MG63 (cell line): ENCODE measurements around the gene CTAGE1. TPM values are rescaled to one million over a fixed set of nuclear protein-coding genes. Genes with fewer than 3 reads are reported as not detected.
"Not testable (repeated sequence)": the region's sequence is repeated elsewhere in the genome, so short reads cannot be mapped to it uniquely, and the experiment has no call there.

Source experiments
- DNase-seq: peaks from one replicate; pipeline ENCODE4 v3.0.0-alpha.2; 2020
- H3K27me3 ChIP-seq: fragments of 250-450 bp; sonication (Bioruptor Pico); 2 replicates; pipeline ENCODE4 v1.5.1; 2020; ENCODE audit warnings: mild to moderate bottlenecking, moderate library complexity
- H3K36me3 ChIP-seq: fragments of 250-450 bp; sonication (Bioruptor Pico); 2 replicates; pipeline ENCODE4 v1.5.1; 2020; ENCODE audit warnings: mild to moderate bottlenecking, moderate library complexity
- H3K4me3 ChIP-seq: fragments of 250-450 bp; sonication (Bioruptor Pico); 2 replicates; pipeline ENCODE4 v1.5.1; 2020; ENCODE audit warnings: mild to moderate bottlenecking, moderate library complexity
- H3K9me3 ChIP-seq: fragments of 250-450 bp; sonication (Bioruptor Pico); 2 replicates; pipeline ENCODE4 v1.5.1; 2020; ENCODE audit warnings: mild to moderate bottlenecking, moderate library complexity
- total RNA-seq: library from RNA; depleted of rRNA; stranded (reverse); fragments of >200 nt; shearing (Covaris generic); gene quantifications from 2 replicates; pipeline ENCODE4 v1.2.3, GENCODE V29; 2014; ENCODE audit warnings: low replicate concordance

CTAGE1 gene
- total RNA-seq, 1 experiment from 2014 or later = not detected

DNA sequence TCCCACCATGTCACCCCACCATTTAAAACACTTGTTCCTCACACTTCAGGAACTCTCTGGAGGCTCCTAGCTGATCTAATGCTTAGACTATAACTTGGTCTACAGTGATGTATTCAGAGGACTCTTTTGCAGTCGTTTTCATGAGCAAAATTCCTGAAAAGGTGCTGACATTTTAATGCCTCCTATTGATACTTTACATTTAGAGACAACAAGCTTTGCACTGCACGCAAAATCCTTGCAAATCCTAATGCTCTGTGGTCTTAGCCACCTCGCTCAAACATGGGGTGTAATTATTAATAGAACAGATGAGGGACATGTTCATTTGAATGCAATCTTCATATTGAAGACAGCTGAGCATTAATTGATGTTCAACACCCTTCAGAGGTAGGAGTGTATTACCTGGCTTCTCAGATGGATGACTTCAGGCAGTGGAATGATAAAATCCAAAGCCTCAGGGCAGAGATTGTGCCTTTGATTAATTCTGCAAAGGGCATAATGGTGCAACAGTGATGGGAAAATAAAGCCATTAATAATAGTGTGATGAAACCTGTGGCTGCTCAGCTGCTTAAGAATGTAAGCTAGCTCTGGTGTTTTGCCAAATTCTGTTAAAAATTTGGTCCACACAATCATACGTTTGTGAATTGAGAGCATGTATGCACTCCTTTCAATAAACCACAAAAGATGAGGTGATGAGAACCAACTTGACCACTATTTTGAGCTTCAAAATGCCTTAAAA lies 5.4 kb downstream of the CTAGE1 start:
- Histone ChIP-seq H3K36me3 (no peaks in the 10 kb centered on the region), H3K4me3 (no peak overlapping the region), H3K27me3 (no peaks in the 10 kb centered on the region), H3K9me3 (no peaks in the 10 kb centered on the region)
- no peak for DNase-seq

DNA sequence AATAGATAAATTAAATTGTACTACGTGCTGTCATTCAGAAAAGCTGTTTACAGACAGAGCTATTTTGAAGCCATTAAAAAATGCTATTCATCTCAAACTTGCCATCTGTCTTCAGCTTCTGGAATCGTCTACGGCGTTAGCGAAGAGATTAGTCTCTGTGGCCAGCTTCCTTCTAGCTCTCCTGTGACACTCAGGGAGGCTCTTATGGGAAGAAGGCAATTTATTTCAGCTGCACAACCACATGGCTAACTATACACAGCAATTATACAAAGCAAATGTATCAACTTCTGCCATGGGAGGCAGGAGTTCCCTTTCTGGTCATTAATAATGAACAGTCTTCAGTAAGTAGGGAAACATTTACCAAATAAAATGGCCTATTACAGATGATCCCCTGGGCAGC lies 6.3 kb downstream of the CTAGE1 start:
- no peaks in the 10 kb centered on the region for H3K27me3 ChIP-seq
- no peaks in the 10 kb centered on the region for H3K9me3 ChIP-seq
- H3K4me3 ChIP-seq = no peak overlapping the region
- DNase-seq = no peak
- no peaks in the 10 kb centered on the region for H3K36me3 ChIP-seq

DNA sequence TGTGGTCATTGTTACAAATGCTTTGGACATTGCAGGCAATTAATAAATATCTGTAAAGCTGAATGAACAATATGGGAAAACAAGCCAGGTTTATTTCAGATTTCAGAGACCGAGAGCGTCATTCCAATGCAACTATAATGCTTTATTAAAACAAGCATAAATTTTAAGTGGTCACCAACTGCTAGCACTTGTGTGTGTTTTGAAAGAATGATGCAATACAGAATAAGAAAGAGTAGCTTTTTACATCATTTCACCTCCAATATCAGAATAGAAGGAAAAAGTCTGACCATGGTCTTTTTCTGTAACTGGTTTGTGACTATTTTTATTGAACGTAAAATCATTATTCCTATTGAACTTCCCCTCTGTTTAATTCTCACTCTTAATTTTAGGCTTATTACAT lies 7.6 kb downstream of the CTAGE1 start:
- no peaks in the 10 kb centered on the region for H3K27me3 ChIP-seq
- H3K9me3 ChIP-seq = peaks cover 6% of the 10 kb centered on the region
- DNase-seq = no peak
- no peak overlapping the region for H3K4me3 ChIP-seq
- H3K36me3 ChIP-seq = no peaks in the 10 kb centered on the region

DNA sequence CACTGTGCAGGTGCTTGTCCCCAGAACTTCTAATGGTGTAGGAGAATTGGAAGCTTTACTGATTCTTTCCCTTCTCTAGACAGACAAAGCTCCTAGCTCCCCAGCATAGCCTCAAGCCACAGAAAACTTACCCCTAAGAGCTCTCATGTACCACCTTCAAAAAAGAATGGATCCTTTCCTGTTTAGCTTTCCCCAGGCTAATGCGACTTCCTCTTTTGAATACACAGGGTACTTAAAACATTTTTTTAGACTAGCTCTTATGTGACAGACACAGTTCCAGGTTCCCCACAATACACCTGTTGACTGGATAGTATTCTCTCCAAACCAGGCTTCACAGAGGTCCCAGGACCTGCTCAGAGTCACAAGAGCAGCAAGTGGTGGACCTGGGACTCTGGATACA lies 8.3 kb downstream of the CTAGE1 start:
- Histone ChIP-seq H3K9me3 (peaks cover 11% of the 10 kb centered on the region), H3K4me3 (no peak overlapping the region), H3K27me3 (no peaks in the 10 kb centered on the region), H3K36me3 (no peaks in the 10 kb centered on the region)
- no peak for DNase-seq

DNA sequence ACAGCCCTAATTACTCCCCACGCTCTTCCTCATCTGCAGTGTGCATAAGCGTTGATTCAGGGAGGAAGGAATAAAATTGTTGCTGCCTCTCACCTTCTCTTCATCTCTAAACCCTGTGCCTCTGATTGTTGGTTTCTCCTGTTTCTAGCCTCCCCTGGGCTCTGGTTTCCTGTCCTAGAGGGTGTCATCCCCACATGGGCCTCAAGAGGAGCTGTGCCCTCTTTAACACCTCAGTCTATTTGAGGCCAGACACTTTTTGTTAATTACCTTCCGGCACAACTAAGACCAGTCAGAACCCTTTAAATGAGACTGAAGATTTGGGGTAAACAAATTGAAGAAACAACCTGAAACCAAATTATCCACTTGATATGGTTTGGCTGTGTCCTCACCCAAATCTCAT lies 9.7 kb downstream of the CTAGE1 start:
- H3K4me3 ChIP-seq = no peak overlapping the region
- H3K27me3 ChIP-seq = no peaks in the 10 kb centered on the region
- DNase-seq = no peak
- peaks cover 12% of the 10 kb centered on the region for H3K9me3 ChIP-seq
- H3K36me3 ChIP-seq = no peaks in the 10 kb centered on the region

DNA sequence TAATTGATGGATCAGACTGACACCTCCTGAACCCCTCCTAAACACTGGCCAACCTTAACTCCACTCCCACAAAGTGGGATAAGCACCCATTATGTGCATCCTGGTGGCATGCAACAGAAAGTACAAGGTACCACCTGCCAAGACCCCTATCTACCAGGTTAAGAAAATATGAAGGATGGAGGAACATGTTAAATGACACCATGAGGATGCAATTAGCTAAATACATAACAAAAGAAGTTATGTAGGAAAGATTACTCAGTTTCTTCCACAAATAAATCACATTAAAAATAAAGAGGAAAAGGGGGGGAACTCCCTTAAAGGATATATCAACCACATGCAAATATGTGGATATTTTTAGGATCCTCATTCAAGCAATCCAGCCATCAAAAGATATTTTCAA lies 12.6 kb downstream of the CTAGE1 start:
- Histone ChIP-seq H3K36me3 (no peaks in the 10 kb centered on the region), H3K4me3 (no peak overlapping the region), H3K27me3 (no peaks in the 10 kb centered on the region), H3K9me3 (peaks cover 12% of the 10 kb centered on the region)
- no peak for DNase-seq

DNA sequence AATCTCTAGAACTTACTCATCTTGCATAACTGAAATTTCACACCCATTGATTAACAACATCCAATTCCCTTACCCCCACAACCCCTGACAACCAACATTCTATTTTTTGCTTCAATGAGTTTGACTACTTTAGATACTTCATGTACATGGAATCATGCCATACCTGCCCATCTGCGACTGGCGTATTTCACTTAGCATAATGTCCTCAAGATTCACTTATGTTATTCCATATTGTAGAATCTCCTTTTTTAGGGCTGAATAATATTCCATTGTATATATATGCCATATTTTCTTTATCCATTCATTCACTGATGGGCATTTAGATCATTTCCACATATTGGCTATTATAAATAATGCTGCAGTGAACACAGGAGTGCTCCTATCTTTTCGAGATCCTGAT lies 13.8 kb downstream of the CTAGE1 start:
- Histone ChIP-seq H3K36me3 (no peaks in the 10 kb centered on the region), H3K4me3 (no peak overlapping the region), H3K27me3 (no peaks in the 10 kb centered on the region), H3K9me3 (peaks cover 12% of the 10 kb centered on the region)
- no peak for DNase-seq

DNA sequence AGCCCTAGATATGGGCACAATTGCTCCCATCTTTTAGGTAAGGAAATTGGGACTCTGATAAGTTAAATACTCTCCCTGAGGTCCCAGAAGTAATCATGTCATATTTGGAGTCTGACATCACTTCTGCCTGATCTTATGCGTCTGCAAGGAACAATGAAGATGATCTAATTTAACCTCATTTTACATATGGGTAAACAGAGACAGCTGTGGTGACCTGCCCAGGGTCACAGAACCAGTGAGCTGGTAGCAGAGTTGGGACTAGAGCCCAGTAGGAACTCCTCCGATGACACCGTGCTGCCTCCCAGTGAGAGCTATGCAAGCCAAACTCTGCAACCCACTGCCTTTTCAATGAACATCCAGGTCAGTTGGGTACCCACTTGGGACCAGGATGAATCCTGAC lies 17.8 kb downstream of the CTAGE1 start:
- Histone ChIP-seq H3K9me3 (peaks cover 4% of the 10 kb centered on the region), H3K36me3 (no peaks in the 10 kb centered on the region), H3K27me3 (no peaks in the 10 kb centered on the region), H3K4me3 (no peak overlapping the region)
- DNase-seq = peak; percentile 27

DNA sequence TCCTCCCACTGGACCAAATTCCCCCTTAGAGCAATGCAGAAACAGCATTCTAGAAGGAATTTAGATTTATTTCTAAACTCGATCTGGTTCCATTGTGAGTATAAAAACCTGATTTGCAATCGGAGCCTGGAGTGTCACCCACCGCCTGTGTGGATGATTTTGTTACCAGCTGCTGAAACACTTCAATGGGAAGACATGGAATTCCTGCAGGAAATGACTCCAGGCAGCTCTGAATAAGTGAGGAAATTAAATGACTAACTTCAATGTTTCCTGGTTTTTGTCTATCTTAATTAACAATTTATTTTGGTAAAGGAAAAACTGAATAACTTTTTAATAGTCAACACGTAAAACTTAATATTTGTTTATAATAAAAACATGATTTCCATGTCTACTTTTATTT lies 19.3 kb downstream of the CTAGE1 start:
- no peak overlapping the region for H3K4me3 ChIP-seq
- no peaks in the 10 kb centered on the region for H3K9me3 ChIP-seq
- H3K27me3 ChIP-seq = no peaks in the 10 kb centered on the region
- DNase-seq = no peak
- H3K36me3 ChIP-seq = no peaks in the 10 kb centered on the region

DNA sequence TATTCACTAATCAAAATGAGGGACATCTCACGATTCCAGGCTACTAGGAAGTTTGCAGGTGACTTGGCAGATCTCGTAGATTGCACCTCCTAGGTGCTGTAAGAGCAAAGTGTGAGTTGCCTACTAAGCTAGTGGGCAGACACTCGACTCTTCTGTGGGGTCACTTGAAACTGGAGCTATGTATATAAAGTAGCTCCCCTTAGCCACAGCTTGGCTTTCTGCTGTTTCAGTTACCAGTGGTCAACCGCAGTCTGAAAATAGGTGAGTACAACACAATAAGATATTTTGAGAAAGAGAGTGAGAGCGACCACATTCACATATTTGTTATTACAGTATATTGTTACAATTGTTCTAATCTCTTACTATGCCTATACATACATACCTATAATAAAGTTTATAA lies 23.3 kb downstream of the CTAGE1 start:
- H3K9me3 ChIP-seq = no peaks in the 10 kb centered on the region
- H3K27me3 ChIP-seq = no peaks in the 10 kb centered on the region
- H3K36me3 ChIP-seq = no peaks in the 10 kb centered on the region
- DNase-seq = no peak
- H3K4me3 ChIP-seq = no peak overlapping the region

DNA sequence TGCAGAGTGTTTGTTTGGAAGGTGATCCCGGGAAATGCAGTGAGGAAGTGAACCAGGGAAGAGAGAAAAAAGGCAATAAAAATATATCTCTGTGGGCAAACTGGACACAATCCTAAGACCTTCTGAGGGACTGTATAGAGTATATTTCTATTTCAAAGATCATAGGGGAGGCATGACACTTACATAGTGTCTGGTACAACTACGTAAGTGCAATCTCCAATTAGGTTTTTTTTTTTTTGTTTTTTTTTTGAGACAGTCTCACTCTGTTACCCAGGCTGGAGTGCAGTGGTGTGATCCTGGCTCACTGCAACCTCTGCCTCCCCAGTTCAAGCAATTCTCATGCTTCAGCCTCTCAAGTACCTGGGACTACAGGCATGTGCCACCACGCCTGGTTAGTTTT lies 24.6 kb downstream of the CTAGE1 start:
- not testable (repeated sequence) for DNase-seq, H3K27me3 ChIP-seq, H3K36me3 ChIP-seq, H3K4me3 ChIP-seq, H3K9me3 ChIP-seq

DNA sequence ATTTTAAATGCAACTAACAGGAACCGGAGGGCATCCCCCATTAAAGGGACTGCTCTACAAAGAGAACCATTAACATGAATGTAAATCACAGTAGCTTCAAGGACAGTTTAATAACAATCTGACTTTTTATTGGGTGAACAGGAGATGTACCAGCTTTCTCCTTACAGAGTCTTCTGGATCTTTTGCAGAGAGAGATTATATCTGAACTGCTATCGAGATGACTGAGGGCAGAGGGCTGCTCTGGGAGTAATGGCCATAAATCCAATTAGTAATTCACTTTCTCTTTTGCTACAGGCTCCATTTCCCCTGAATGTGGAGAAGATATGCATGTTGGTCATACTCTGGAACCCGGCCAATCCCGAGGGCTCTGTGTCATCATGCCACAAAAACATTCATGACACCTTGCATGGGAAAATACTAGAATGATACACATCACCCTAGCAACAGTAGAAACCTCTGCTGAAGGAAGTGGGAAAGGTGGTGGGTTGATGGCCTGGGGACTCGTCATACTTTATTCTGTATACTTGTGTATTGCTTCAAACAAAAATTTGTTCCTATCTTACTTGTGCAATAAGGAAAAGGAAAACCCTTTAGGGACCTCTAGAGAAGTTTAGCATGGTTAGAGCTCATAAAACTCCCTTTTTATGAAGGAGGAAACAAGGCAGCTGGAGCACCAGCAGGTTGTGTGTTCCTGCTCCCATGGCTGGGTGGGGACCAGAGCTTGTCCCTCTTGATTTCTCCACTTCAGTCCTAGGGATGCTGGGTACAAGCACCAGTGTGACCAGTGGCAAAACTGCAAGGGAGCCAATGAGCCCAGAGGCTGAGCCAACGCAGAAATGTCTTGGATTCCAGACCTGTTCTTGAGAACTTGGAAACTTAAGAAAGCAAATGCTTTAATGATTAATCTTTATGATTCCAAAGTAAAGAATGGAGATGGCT lies 26.0 kb downstream of the CTAGE1 start:
- DNase-seq = peak; percentile 72
- Histone ChIP-seq H3K4me3 (no peak overlapping the region), H3K36me3 (no peaks in the 10 kb centered on the region), H3K9me3 (peaks cover 2% of the 10 kb centered on the region; the same call in 1 of the 2 replicates), H3K27me3 (no peaks in the 10 kb centered on the region)

DNA sequence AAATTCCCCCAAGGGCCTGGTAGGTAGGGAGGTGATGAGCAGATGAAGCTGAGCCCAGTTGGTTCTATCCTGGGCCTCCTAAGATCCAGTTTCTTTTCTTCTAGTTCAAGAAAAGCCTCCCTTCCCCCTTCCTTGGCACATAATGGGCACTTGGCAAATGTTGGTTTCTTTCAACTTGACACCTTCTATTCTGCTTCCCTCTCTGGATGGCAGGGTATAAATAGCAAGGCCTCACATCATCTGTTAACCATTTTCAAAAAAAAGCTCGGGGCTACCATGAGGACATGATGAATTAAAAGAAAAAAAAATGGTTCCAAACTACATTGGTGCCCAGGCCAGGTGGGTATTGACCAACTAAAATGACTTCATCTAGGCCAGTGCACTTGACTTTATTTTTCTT lies 29.9 kb downstream of the CTAGE1 start:
- Histone ChIP-seq H3K36me3 (no peaks in the 10 kb centered on the region), H3K27me3 (no peaks in the 10 kb centered on the region), H3K9me3 (peaks cover 2% of the 10 kb centered on the region; the same call in 1 of the 2 replicates), H3K4me3 (no peak overlapping the region)
- no peak for DNase-seq

DNA sequence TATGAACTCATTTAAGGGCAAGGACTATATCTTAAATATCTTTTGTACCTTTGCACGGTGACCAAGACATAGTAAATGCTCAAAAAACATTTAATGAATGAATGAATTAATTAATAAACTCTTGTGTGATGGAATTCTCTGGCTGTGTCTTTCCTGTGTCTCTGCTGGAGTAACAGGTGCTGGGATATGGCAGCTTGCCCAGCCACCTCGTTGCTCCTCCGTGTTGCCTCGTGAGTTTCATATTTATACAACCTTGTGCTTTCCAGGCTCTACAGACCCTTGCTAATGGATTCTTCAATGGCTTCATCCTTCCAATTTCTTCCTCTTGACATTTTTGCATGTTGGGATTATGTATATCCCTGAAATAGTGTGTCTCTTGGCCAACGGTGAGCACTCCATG lies 30.4 kb downstream of the CTAGE1 start:
- Histone ChIP-seq H3K9me3 (peaks cover 2% of the 10 kb centered on the region; the same call in 1 of the 2 replicates), H3K4me3 (no peak overlapping the region), H3K27me3 (no peaks in the 10 kb centered on the region), H3K36me3 (no peaks in the 10 kb centered on the region)
- DNase-seq = no peak

DNA sequence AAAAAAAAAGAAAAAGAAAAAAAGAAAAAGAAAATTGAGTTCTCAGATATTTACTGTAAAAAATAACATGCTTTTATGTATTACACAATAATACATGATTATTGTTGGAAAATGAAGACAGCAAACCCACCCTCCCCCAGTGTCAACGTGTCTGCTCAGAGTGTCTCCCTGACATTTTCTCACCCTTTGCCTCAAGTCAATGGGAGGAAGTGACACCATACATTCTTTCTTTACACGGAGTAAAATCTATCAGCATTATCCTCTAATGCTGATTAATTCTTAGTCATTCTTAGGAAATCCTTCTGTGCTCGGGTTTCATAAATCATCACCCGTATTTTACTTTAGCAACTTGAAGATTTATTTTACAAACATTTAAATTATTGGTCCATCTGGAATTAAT lies 32.0 kb downstream of the CTAGE1 start:
- peak; percentile 62 for DNase-seq
- H3K27me3 ChIP-seq = no peaks in the 10 kb centered on the region
- H3K36me3 ChIP-seq = no peaks in the 10 kb centered on the region
- H3K9me3 ChIP-seq = peaks cover 2% of the 10 kb centered on the region; the same call in 1 of the 2 replicates
- no peak overlapping the region for H3K4me3 ChIP-seq

DNA sequence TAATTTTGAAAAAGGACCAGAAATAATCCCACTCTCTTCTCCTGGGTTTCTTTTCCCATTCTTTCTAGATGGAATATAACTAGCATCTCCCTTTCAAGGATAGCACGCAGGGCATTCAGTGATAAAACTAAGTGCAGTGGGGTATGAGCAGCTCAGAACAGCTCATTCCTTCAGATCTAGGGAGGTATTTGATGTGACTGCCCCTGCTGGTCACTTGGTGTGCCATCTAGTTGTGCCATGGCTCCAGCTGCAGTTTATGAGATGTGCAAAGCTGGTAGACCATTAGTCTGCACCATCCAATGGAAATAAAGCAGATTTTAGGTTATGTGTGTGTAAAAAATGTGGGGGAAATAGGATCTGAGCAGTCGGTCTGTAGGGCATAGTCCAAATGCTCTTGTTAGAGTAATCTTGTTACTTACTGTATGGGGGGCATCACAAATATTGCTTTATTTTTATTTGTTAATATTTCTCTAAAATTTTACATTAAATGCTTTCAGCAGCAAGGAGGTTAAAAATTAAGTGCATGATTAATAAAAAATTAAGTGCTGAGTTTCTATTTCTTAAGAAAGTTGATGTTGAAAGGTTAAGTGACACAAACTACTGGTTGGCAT lies 38.9 kb downstream of the CTAGE1 start:
- Histone ChIP-seq H3K4me3 (no peak overlapping the region), H3K36me3 (no peaks in the 10 kb centered on the region), H3K27me3 (no peaks in the 10 kb centered on the region), H3K9me3 (no peaks in the 10 kb centered on the region)
- DNase-seq = peak; percentile 33

DNA sequence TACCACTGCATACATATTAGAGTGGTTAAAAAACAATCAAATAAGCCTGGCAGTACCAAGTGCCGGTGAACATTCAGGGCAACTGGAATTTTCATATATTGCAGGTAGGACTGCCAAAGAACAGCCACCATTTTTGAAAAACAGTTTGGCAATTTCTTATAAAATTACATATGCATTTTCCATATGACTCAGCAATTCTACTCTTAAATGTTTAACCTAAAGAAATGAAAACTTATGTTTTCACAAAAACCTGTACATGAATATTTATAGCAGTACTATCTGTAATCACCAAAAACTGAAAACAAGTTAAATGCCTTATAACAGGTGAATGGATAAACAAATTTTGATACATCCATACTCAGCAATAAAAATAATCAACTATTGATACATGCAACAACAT lies 39.9 kb downstream of the CTAGE1 start:
- H3K4me3 ChIP-seq = no peak overlapping the region
- DNase-seq = no peak
- H3K9me3 ChIP-seq = no peaks in the 10 kb centered on the region
- H3K27me3 ChIP-seq = no peaks in the 10 kb centered on the region
- H3K36me3 ChIP-seq = no peaks in the 10 kb centered on the region
